LNCaP clone FGC (cell line): ENCODE data around the gene ACCSL.

Experiments used
- DNase-seq: peaks from one replicate; pipeline ENCODE4 v3.0.0-alpha.2; 2011; ENCODE audit warnings: low read depth
- H3K4me3 ChIP-seq: 2 replicates; pipeline ENCODE4 v1.5.1; 2011; ENCODE audit warnings: mild to moderate bottlenecking, low read depth, low read length, control low read depth
- CTCF ChIP-seq: IDR thresholded peaks from 2 replicates; pipeline ENCODE4 v1.5.1; 2012; ENCODE audit warnings: mild to moderate bottlenecking; ENCODE audit not compliant: control insufficient read depth, insufficient read depth; ENCODE audit errors: extremely low read depth

ACCSL gene

GRCh38 chr11:44047931-44048431, at the start of gene ACCSL:
ACCSL (plus strand) TSS chr11:44047981; CDS start chr11:44048037, 56 bp downstream.
- no peak for TF ChIP-seq CTCF
- no peak within 1 kb of the TSS for H3K4me3 ChIP-seq
- DNase-seq = no peak

DNA sequence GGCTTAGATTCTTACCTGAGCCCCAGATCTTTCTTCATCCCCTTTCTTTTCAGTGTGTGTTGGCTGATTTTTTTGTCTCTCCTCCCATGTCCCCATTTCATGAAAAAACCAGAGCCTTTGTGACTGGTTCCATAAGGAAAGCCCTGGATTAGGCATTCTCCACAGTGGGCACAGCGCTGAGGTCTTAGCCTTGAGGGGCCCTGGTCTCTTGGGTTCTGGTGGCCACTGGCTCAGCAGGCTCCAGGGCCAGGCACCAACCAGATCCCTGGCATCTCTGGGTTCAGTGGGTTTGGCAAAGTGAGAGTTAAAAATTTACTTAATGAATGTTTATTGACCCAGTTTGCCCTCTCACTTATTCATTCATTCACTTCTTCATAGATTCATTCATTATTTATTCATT, 49.5 kb upstream of the ACCSL start:
- no peak overlapping the region for H3K4me3 ChIP-seq
- DNase-seq = no peak
- TF ChIP-seq CTCF = no peak

DNA sequence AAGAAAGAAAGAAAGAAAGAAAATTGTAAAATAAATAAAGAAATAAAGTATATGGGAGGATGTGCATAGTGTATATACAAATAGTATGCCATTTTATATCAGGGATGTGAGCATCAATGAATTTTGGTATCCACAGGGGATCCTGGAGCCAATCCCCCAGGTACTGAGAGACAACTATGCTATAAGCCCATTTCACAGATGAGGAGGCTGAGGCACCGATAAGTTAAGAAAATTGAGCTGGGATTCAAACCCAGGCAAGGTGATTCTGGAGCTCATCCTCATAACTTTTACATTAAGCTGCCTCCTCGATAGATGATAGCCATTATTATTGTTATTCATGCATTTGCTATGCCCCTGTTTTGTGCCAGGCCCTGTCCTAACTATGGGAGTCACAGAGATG, 47.0 kb upstream of the ACCSL start:
- H3K4me3 ChIP-seq = no peak overlapping the region
- DNase-seq = no peak
- no peak for TF ChIP-seq CTCF

DNA sequence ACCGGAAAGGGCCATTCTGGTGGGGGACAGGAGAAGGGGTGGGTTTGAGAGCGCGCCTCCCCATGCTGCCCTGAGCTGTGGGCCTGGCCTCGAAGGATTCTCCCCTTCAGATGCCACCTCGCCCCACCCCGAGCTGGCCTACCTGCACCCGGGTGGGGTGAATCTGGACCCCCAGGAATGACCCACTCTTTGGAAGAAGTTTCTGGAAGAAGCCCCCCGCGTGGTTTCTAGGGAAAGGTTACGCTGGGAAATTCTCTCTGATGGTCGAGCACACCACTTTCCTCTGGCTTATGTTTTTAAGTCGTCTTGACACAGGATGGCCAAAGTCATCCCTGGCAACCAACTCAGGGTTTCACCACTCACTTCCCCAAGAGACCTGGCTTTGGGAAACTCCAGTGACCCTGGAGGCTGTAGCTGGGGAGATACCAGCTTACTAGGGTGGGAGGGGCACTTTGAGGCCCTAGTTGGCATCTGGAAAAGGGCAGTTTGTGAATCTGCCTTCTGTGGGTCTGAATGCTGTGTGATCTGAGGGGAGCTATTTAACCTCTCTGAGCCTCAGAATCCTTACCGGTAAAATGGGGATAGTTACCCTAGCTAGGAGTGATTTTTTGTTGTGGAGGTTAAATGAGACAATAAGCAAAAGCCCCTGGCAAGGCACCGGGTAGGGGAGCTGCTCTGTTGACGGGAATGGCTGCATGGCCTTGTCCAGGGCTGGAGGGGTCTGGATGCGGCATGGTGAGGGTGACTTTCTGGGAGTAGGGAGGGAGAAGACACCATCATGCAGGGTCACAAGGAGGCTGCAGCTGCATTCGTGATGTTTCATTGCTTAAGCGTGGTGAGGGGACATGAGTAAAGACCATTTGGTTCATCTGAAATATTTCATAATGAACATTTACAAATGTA, 45.3 kb upstream of the ACCSL start:
- DNase-seq = no peak
- TF ChIP-seq CTCF = no peak

GRCh38 chr11:44003736-44004451, 43.9 kb upstream of the ACCSL start:
- TF ChIP-seq CTCF = no peak
- no peak overlapping the region for H3K4me3 ChIP-seq
- DNase-seq = no peak

More for the DNA sequence above, 45.3 kb upstream of the ACCSL start:
- H3K4me3 ChIP-seq = no peak overlapping the region

DNA sequence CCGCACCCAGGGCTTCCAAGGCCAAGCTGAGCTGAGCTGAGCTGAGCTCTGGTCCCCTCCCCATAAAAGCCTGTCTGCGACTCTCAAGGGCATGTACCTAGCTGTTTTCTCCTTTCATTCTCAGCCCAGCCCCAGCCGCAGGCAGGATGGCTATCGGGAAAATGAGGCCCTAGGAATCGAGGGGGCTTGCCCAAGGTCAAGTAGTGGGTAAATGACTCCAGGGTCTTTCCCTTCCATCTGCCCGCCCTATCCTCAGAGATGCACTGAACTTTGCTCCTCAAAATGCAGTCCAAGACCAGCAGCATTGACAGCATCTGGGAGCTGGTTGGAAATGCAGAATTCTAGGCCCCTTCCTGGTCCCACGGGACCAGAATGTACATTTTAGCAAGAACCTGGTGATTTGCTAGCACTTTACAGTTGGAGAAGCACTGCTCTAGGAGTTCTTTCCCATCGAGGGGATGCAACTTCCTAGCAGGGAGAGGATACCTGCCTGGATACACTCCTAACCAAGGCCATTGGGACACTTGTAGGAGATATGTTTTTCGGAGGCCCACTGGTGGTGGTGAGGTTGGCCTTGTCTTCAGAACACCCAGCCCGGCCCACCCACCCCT, 43.2 kb upstream of the ACCSL start:
- no peak for TF ChIP-seq CTCF
- H3K4me3 ChIP-seq = no peak overlapping the region
- no peak for DNase-seq
